DMS53 treated with DMSO at 0.1 percent for 48 hours (cell line): ENCODE measurements around the gene SDHAF2.
A peak's percentile ranks its signal among the peaks of the same experiment; 100 is the strongest.
"Not testable (repeated sequence)": the region's sequence is repeated elsewhere in the genome, so short reads cannot be mapped to it uniquely, and the experiment has no call there.

ENCODE experiments used
- DNase-seq: peaks from one replicate; lab custom pipeline; 2025; ENCODE audit not compliant: unreplicated experiment; lab: John Stamatoyannopoulos, UW

The SDHAF2 gene

GRCh38 chr11:61475433-61475832 is 45.5 kb downstream of the SDHAF2 start:
- DNase-seq, result no peak

- DNase-seq, result no peak
Observed at GRCh38 chr11:61476371-61476770, 46.4 kb downstream of the SDHAF2 start.

DNA sequence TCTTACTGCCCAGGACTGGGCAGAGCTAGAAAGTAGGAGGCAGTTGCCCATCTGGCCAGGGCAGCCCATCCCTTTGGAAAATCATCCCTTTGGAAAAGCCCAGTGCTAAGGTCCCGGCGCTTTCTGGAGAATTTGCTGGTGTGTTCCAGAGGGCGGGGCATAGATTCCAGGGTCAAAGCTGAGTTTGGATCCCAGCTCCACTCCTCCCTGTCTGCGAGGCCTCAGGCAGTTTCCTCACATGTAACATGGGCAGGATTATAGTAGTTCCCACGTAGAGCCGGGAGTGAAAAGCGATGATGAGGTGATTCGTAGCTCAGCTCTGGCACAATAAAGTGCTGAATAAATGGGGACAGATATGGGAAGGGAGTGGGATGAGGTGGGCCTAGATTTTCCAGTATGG is 47.2 kb downstream of the SDHAF2 start:
- DNase-seq, result no peak

DNA sequence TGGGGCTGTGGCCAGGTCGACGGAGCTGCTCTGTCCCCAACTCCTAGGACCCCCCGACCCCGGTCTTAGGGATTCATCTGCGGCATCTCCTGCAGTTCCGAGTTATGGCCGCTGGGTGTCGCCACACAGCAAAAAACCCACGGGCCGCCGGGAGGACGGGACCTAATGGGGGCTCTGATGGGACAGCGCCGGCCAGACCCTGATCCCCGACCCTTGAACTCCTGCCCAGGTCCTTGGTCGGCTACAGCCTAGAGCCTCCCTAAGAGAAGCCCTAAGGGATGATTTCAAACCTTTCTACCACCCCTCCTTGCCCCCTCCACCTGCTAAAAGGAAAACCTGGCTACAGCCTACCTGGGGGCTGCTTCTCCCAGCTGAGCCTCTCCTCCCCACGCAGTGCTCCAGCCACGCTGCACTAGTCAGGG is 47.8 kb downstream of the SDHAF2 start:
- no peak for DNase-seq

- not testable (repeated sequence) for DNase-seq
Observed at GRCh38 chr11:61479360-61480058, 49.6 kb downstream of the SDHAF2 start.

DNA sequence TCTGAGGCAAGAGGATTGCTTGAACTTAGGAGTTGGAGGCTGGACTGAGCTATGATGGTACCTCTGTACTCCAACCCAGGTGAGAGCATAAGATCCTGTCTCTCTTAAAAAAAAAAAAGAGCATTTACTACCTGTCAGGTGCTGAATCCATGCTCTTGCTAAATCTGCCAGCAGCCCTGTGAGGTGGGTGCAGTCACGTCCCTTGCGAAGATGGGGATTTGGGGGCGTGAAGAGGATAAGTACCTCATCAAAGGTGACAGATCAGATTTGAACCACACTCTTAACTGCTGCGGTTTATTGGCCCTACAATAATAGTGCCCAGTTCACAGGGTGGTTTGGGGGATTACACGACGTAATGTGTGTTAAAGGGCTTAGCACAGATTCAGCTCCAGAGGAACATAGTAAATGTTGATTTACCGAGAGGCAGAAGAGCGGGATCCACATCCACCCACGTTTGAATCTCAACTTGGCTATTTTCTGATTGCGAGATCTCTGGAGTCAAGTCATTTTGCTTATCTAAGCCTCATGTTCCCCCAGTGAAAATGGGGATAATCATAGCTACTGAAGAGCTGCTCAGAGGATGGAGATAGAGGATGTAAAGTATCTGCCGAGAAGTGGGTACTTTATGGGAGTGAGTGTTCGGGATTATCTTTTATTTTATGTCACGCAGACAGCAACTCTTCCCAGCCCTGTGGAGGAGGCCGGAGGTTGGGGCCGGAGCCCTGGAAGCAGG is 50.5 kb downstream of the SDHAF2 start:
- DNase-seq, result no peak

DNA sequence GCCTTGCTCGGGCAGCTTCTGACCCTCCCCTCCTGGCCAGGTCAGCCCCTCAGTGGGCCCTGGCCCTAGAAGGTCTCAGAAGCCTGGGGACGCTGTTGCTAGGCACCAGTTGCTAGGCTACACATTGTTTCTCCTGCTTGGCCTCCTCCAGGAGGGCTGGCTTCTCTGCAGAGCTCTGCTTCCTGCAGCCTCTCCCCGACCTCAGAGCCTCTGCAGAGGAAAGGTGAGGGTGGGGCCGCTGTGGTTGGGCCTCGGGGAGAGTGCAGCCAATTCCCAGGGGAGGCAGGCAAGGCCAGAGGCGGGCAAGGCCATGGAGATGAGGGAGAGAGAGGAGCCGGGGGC is 51.0 kb downstream of the SDHAF2 start:
- DNase-seq, result no peak

DNA sequence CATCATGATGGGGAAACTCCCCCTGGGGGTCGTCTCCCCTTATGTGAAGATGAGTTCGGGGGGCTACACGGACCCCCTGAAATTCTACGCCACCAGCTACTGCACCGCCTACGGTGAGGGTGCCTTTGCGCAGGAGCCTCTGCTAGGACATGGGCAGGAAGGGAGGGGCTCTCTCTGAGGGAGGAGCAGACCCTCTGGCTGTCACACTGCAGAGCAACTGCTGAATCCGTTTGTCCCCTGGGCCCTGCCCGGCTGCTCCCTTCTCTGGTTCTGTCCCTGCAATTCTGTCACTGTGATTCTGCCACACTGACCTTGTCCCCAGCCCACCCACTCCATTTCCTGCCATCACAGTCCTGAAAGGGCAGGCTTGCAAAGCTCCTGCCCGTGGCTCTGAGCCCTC is 51.9 kb downstream of the SDHAF2 start:
- no peak for DNase-seq

DNA sequence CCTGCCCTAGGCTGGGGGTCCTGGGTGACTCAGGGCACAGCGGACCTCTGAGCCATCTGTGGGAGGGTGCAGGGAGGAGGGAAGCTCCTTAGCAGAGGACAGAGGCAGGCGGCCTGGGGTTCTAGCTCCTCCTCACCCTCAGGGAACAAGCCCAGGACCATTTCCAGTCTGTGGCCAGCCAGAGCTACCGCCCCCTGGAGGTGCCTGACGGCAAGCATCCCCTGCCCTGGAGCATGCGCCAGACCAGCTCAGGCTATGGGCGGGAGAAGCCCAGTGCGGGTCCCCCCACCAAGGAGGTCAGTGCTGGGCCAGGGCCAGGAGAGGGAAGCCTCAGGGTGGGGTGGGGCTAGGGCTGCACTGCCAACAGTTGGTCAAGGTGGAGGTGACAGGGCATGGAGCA is 52.6 kb downstream of the SDHAF2 start:
- DNase-seq, result no peak

DNA sequence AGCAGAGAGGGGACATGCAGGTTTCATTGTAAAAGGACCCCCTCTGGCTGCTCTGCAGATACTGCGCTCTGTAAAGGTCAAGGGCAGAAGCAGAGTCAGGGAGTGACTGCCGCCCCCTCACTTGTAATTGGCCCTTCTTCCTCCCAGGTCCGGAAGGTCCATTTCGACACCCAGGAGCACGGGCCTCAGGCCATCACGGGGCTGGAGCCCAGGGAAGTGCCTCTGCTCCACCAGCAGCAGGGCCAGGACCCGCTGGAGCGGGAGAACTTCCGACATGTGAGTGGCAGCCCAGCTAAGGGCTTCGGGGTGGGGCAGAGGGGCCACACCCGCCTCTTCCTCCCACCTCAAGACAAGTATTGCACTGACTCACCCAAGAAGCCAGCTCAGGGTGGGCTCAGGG is 54.6 kb downstream of the SDHAF2 start:
- DNase-seq, result no peak

DNA sequence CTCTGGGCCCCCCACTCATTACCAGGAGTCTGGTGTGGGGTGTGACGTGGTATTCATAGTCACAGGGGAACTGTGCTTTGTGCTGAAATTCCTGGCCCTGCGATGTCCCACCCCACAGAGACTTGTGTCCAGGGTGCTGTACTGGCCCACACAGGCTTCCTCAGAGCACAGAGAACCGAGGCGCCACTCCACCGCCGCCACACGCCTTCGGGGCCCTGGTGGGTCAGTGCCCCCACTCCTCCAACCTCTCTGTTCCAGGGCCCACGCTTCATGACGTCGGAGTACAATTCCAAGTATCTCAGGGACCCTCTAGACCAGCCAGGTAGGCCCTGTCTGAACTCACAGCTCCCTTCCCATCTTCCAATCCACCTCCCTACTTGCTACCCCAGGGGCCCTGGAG is 55.2 kb downstream of the SDHAF2 start:
- DNase-seq, result no peak

GRCh38 chr11:61486011-61486620 is 56.2 kb downstream of the SDHAF2 start:
- DNase-seq, result no peak

DNA sequence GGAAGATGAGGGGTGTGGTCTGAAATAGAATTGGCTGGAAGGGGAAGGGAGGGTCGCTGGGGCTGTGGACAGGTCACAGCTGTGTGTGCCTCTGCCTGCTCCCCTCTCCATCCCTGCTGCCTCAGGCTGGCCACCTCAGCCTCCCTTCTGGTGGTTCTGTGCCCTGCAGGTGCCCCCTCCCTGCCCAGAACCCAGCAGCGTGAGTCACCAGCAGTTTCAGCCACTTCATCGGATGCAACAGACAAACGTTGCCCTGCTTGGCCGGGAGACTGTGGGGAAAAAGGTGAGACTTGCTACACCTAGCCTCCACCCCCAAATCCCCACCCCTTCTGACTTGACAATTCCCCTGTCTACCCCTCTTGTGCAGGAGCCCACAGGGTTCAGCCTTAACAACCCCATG is 56.9 kb downstream of the SDHAF2 start:
- DNase-seq, result no peak

- DNase-seq, result no peak
Observed at GRCh38 chr11:61487342-61488025, 57.6 kb downstream of the SDHAF2 start.

- peak; percentile 98 for DNase-seq
Observed at GRCh38 chr11:61488651-61489291, 58.8 kb downstream of the SDHAF2 start.

DNA sequence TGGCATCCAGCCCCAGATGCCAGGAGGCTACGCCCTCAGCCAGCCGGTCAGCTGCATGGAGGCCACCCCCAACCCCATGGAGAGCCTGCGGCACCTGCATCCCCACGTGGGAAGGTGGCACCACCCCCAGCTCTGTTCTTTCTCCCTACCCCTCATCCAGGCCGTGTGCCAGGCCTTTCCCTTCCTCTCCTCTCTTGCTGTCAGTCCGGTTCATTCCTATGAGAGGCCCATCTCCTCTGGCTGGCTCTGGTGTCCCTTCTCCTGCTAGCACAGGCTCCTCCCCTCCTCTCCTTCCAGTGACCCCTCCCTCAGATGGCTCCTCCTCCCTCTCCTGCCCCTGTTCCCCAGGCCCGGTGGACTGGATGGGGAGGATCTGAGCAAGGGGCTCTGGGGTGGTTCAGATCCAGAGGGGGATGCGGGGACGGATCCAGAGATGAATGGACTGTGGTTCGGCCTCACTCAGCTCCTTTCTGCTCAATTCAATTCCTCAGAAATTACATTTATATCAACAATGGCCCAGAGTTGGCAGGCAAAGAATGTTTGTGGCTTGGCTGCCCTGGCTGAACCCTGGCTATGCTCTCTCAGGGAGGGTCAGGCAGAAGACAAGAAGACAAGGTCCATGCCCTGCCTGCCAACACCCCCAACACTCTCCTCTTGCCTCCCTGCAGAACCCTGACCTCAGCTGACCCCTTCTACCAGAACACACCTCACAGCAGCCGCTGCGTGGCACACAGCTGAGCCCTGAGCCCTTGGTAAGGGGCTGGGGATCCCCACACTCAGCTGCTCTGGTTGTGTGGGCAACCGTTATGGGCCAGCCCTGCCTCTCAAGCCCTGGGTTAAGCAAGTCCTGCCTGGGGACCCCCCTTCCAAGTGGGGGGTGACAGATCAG is 60.2 kb downstream of the SDHAF2 start:
- peak; percentile 74 for DNase-seq

GRCh38 chr11:61491736-61492395 is 61.9 kb downstream of the SDHAF2 start:
- DNase-seq, result no peak

GRCh38 chr11:61494381-61494961 is 64.5 kb downstream of the SDHAF2 start:
- DNase-seq, result no peak

DNA sequence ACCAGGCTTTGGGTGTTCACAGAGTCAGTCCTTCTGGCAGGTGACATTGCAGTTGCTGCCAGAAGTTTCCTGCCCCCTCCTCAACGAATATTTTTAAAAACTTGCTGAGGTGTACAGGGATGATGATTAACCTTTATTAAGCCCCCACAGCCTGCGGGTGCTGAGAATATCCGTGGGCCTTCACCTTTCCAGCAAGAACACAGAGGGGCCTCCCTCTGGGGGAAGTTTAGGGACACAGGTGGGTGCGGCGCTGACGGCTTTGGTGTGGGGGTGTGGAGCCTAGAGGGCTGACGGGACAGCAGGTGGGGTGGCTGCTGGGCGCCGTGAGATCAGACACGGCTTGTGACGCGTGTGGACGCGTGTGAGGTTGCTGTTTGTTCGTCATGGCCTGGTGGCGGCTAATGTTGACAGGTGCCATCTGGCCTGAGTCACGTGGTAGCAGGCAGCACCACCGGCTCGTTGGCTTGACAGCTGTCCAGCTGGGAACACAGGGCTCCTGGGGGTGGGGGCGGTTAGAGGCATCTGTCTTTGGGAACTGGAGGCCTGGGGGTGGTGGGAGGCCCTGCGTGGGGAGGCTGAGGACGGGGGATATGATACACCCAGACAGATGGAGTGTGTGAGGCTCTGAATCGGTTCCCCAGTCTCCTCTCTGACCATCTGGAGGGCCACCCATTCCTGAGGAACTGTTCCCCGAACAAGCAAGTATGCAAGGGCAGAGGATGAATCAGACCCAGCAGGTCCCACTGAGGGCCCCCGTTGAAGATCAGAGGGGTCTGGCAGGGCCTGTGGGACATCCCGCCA is 66.1 kb downstream of the SDHAF2 start:
- DNase-seq, result peak; percentile 93
